ENCODE measurements around the gene TRAF6. TPM values are rescaled to one million over a fixed set of nuclear protein-coding genes. Genes with fewer than 3 reads are reported as not detected.
"Not testable (repeated sequence)": the region's sequence is repeated elsewhere in the genome, so short reads cannot be mapped to it uniquely, and the experiment has no call there.

The TRAF6 gene
- polyA plus RNA-seq (2014; cell fraction: cytosol; rRNA removed), result 3.9 and 5.7 TPM in 2 replicates
- polyA plus RNA-seq (2014; cell fraction: nucleus; rRNA removed), result 5.2 and 7.3 TPM in 2 replicates

GRCh38 chr11:36509694-36510593 lies at the start of gene TRAF6:
TRAF6 (minus strand) TSS chr11:36510272; CDS start chr11:36501515, 8,757 bp downstream.
- DNase-seq (ENCODE audit: low spot score), result peak; percentile 87

GRCh38 chr11:36558571-36559413 lies 48.7 kb upstream of the TRAF6 start:
- DNase-seq (ENCODE audit: low spot score), result no peak

GRCh38 chr11:36557991-36558390 lies 47.9 kb upstream of the TRAF6 start:
- no peak for DNase-seq (ENCODE audit: low spot score)

GRCh38 chr11:36557390-36557789 lies 47.3 kb upstream of the TRAF6 start:
- not testable (repeated sequence) for DNase-seq (ENCODE audit: low spot score)

- DNase-seq (ENCODE audit: low spot score), result no peak
Observed at GRCh38 chr11:36550385-36551115, 40.5 kb upstream of the TRAF6 start.

GRCh38 chr11:36540998-36541397 lies 30.9 kb upstream of the TRAF6 start:
- DNase-seq (ENCODE audit: low spot score), result no peak

- no peak for DNase-seq (ENCODE audit: low spot score)
Observed at GRCh38 chr11:36534276-36534840, 24.3 kb upstream of the TRAF6 start.

- DNase-seq (ENCODE audit: low spot score), result no peak
Observed at GRCh38 chr11:36532941-36533601, 23.0 kb upstream of the TRAF6 start.

GRCh38 chr11:36530840-36531239 lies 20.8 kb upstream of the TRAF6 start:
- DNase-seq (ENCODE audit: low spot score), result no peak

GRCh38 chr11:36513965-36514364 lies 3.9 kb upstream of the TRAF6 start:
- no peak for DNase-seq (ENCODE audit: low spot score)

- no peak for DNase-seq (ENCODE audit: low spot score)
Observed at GRCh38 chr11:36512016-36512415, 1.9 kb upstream of the TRAF6 start.

GRCh38 chr11:36511062-36511461 lies 990 bp upstream of the TRAF6 start:
- DNase-seq (ENCODE audit: low spot score), result not testable (repeated sequence)

- DNase-seq (ENCODE audit: low spot score), result no peak
Observed at GRCh38 chr11:36510594-36510942, 496 bp upstream of the TRAF6 start.

- DNase-seq (ENCODE audit: low spot score), result peak; percentile 7
Observed at GRCh38 chr11:36509201-36509639, 852 bp downstream of the TRAF6 start.

GRCh38 chr11:36508743-36509142 lies 1.3 kb downstream of the TRAF6 start:
- DNase-seq (ENCODE audit: low spot score), result no peak

GRCh38 chr11:36507824-36508489 lies 2.1 kb downstream of the TRAF6 start:
- no peak for DNase-seq (ENCODE audit: low spot score)

- no peak for DNase-seq (ENCODE audit: low spot score)
Observed at GRCh38 chr11:36501236-36501635, 8.8 kb downstream of the TRAF6 start.

- DNase-seq (ENCODE audit: low spot score), result no peak
Observed at GRCh38 chr11:36500315-36500721, 9.8 kb downstream of the TRAF6 start.

GRCh38 chr11:36499315-36499714 lies 10.8 kb downstream of the TRAF6 start:
- DNase-seq (ENCODE audit: low spot score), result no peak

- no peak for DNase-seq (ENCODE audit: low spot score)
Observed at GRCh38 chr11:36498721-36499120, 11.4 kb downstream of the TRAF6 start.
